GM21515 (cell line): ENCODE results near the gene SARS1.
"Not testable (repeated sequence)": the region's sequence is repeated elsewhere in the genome, so short reads cannot be mapped to it uniquely, and the experiment has no call there.

Source experiments
- ATAC-seq: cut with Tn5 transposase; IDR thresholded peaks from one replicate; pipeline ENCODE4 v1.9.1; 2021; ENCODE audit not compliant: unreplicated experiment

Gene SARS1

GRCh38 chr1:109213824-109214693 is at the start of gene SARS1:
Gene SARS1 (plus strand): TSS chr1:109213918. CDS start chr1:109213993, 75 bp downstream.
- peak; percentile 83 for ATAC-seq

- no peak for ATAC-seq
These were observed 49.2 kb upstream of the SARS1 start for GRCh38 chr1:109164538-109164937.

- peak; percentile 64 for ATAC-seq
These were observed 46.7 kb upstream of the SARS1 start for GRCh38 chr1:109167001-109167506.

- ATAC-seq: no peak
These were observed 43.5 kb upstream of the SARS1 start for GRCh38 chr1:109170035-109170764.

- no peak for ATAC-seq
These were observed 42.1 kb upstream of the SARS1 start for GRCh38 chr1:109171646-109172045.

- not testable (repeated sequence) for ATAC-seq
These were observed 37.4 kb upstream of the SARS1 start for GRCh38 chr1:109176349-109176748.

- not testable (repeated sequence) for ATAC-seq
These were observed 33.0 kb upstream of the SARS1 start for GRCh38 chr1:109180715-109181084.

- ATAC-seq: no peak
These were observed 32.5 kb upstream of the SARS1 start for GRCh38 chr1:109181085-109181806.

GRCh38 chr1:109181807-109182163 is 31.9 kb upstream of the SARS1 start:
- ATAC-seq: no peak

GRCh38 chr1:109183058-109183738 is 30.5 kb upstream of the SARS1 start:
- ATAC-seq: no peak

- ATAC-seq: no peak
These were observed 29.0 kb upstream of the SARS1 start for GRCh38 chr1:109184687-109185086.

GRCh38 chr1:109185357-109185756 is 28.4 kb upstream of the SARS1 start:
- ATAC-seq: no peak

GRCh38 chr1:109185990-109186732 is 27.6 kb upstream of the SARS1 start:
- ATAC-seq: no peak

- no peak for ATAC-seq
These were observed 27.0 kb upstream of the SARS1 start for GRCh38 chr1:109186733-109187086.

GRCh38 chr1:109187127-109187526 is 26.6 kb upstream of the SARS1 start:
- no peak for ATAC-seq

GRCh38 chr1:109188200-109188599 is 25.5 kb upstream of the SARS1 start:
- no peak for ATAC-seq

- ATAC-seq: no peak
These were observed 24.9 kb upstream of the SARS1 start for GRCh38 chr1:109188781-109189180.

- ATAC-seq: no peak
These were observed 23.5 kb upstream of the SARS1 start for GRCh38 chr1:109190189-109190588.

GRCh38 chr1:109191377-109191776 is 22.3 kb upstream of the SARS1 start:
- ATAC-seq: no peak

GRCh38 chr1:109191891-109192290 is 21.8 kb upstream of the SARS1 start:
- no peak for ATAC-seq
